Measurements from ENCODE around the gene CMC2. TPM values are rescaled to one million over a fixed set of nuclear protein-coding genes. Genes with fewer than 3 reads are reported as not detected.

CMC2 gene
- polyA plus RNA-seq, 1 donor (not counting 4 experiments of a cell fraction or from before 2014, with no cell fraction given) = 91.8 TPM

DNA sequence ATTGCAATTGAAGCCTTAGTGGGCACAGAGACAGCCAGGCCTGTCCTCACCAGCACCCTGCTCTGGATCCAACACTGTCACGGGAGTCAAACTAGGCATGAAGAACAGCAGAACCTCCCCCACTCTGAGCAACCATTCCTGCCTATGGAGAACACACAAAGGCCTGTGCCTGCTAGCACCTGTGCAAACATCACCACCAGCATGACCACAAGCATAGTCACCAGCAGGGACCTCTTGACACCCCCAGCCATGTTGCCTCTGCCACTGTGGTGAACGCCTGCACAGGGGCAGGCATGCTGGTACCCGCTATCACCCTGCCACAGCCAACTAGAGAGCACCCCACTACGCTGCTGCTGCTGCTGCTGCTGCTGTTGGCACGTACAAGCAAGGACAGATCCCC is 51.7 kb downstream of the CMC2 start:
- H3K79me2 ChIP-seq (ENCODE audit: control insufficient read depth, insufficient read depth, low read length) = no peaks in the 10 kb centered on the region
- dilution Hi-C loops (cut with MboI; ENCODE audit: extremely low pct_ligation_motif_present, low sequenced_read_pairs) = no loop called here
- H3K9me3 ChIP-seq (ENCODE audit: control insufficient read depth, low read depth, low read length) = no peaks in the 10 kb centered on the region
- no peak overlapping the region for H3K27ac ChIP-seq (ENCODE audit: control insufficient read depth, insufficient read depth, low read length)
- no peak overlapping the region for H3K4me2 ChIP-seq (ENCODE audit: control insufficient read depth, extremely low read depth, insufficient read depth, low read depth, low read length)
- H3K9me1 ChIP-seq (ENCODE audit: control insufficient read depth, extremely low read depth, insufficient read depth, low read length) = no peaks in the 10 kb centered on the region
- H3K9ac ChIP-seq (ENCODE audit: control insufficient read depth, extremely low read depth, insufficient read depth, low read length) = no peak overlapping the region
- H2AFZ ChIP-seq (ENCODE audit: control insufficient read depth, low read length) = no peak overlapping the region
- no peaks in the 10 kb centered on the region for H3K36me3 ChIP-seq (ENCODE audit: control insufficient read depth in 2 of 2, extremely low read depth in 1 of 2, insufficient read depth in 2 of 2, low read length in 2 of 2)
- H4K20me1 ChIP-seq (ENCODE audit: control insufficient read depth, extremely low read depth, insufficient read depth, low read length) = no peaks in the 10 kb centered on the region
- no peak overlapping the region for H3K4me3 ChIP-seq (ENCODE audit: control insufficient read depth in 2 of 3, extremely low read depth in 1 of 3, insufficient read depth in 2 of 3, low read depth in 1 of 3, low read length in 3 of 3)
- H3K4me1 ChIP-seq (ENCODE audit: control insufficient read depth, extremely low read depth, insufficient read depth, low read length) = peaks cover 4% of the 10 kb centered on the region
- FAIRE-seq (no peak), DNase-seq (ENCODE audit: low read depth, low spot score) (peak; percentile 13)
- no peaks in the 10 kb centered on the region for H3K27me3 ChIP-seq (ENCODE audit: control insufficient read depth, extremely low read depth, insufficient read depth, low read length)
- no peak for TF ChIP-seq EZH2 (IDR thresholded peaks at IDR 0.05; ENCODE audit: low read length)
- TF ChIP-seq, protein P1, sequence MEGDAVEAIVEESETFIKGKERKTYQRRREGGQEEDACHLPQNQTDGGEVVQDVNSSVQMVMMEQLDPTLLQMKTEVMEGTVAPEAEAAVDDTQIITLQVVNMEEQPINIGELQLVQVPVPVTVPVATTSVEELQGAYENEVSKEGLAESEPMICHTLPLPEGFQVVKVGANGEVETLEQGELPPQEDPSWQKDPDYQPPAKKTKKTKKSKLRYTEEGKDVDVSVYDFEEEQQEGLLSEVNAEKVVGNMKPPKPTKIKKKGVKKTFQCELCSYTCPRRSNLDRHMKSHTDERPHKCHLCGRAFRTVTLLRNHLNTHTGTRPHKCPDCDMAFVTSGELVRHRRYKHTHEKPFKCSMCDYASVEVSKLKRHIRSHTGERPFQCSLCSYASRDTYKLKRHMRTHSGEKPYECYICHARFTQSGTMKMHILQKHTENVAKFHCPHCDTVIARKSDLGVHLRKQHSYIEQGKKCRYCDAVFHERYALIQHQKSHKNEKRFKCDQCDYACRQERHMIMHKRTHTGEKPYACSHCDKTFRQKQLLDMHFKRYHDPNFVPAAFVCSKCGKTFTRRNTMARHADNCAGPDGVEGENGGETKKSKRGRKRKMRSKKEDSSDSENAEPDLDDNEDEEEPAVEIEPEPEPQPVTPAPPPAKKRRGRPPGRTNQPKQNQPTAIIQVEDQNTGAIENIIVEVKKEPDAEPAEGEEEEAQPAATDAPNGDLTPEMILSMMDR (optimal IDR thresholded peaks at IDR 0.05 in 1 of 3, IDR thresholded peaks at IDR 0.05 in 1 of 3, conservative IDR thresholded peaks at IDR 0.05 in 1 of 3; ENCODE audit: extremely low read depth in 1 of 3, insufficient read depth in 2 of 3, low read length in 3 of 3) = no peak

DNA sequence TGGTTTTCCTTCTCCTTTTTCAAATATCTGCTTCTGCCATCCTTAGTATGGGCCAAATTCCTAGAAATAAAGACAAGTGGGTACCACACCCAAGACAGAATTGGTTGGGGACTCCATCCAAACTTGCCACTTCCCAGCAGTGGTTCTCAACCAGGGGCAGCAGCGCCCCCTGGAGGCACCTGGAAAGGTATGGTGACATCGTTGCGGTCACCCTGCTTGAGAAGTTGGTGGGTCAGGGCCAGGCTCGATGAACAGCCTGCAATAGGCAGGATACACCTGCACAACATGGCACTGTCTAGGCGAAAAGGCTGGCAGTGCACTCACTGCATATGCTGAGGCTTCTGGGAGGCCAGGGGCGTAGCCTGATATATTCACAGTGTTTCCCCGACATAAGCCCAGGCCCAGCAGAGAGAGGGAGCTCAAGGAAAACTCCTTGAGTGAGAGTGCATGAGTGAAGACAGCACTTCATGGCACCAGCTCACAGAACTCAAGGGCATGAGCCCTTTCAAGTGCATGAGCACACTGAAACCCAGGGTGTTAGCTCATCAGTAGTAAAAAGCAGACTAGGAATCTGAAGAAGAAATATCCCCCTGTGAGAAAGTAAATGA is 57.7 kb downstream of the CMC2 start:
- Histone ChIP-seq H3K4me2 (ENCODE audit: control insufficient read depth, extremely low read depth, insufficient read depth, low read depth, low read length) (no peak overlapping the region), H3K36me3 (ENCODE audit: control insufficient read depth in 2 of 2, extremely low read depth in 1 of 2, insufficient read depth in 2 of 2, low read length in 2 of 2) (no peaks in the 10 kb centered on the region), H3K9me1 (ENCODE audit: control insufficient read depth, extremely low read depth, insufficient read depth, low read length) (no peaks in the 10 kb centered on the region), H3K4me3 (ENCODE audit: control insufficient read depth in 2 of 3, extremely low read depth in 1 of 3, insufficient read depth in 2 of 3, low read depth in 1 of 3, low read length in 3 of 3) (no peak overlapping the region), H3K27ac (ENCODE audit: control insufficient read depth, insufficient read depth, low read length) (no peak overlapping the region), H3K4me1 (ENCODE audit: control insufficient read depth, extremely low read depth, insufficient read depth, low read length) (no peaks in the 10 kb centered on the region), H3K79me2 (ENCODE audit: control insufficient read depth, insufficient read depth, low read length) (no peaks in the 10 kb centered on the region), H3K27me3 (ENCODE audit: control insufficient read depth, extremely low read depth, insufficient read depth, low read length) (no peaks in the 10 kb centered on the region), H2AFZ (ENCODE audit: control insufficient read depth, low read length) (no peak overlapping the region), H3K9me3 (ENCODE audit: control insufficient read depth, low read depth, low read length) (no peaks in the 10 kb centered on the region), H3K9ac (ENCODE audit: control insufficient read depth, extremely low read depth, insufficient read depth, low read length) (no peak overlapping the region), H4K20me1 (ENCODE audit: control insufficient read depth, extremely low read depth, insufficient read depth, low read length) (no peaks in the 10 kb centered on the region)
- dilution Hi-C loops (cut with MboI; ENCODE audit: extremely low pct_ligation_motif_present, low sequenced_read_pairs) = no loop called here
- no peak for TF ChIP-seq EZH2 (IDR thresholded peaks at IDR 0.05; ENCODE audit: low read length)
- TF ChIP-seq, protein P1 (optimal IDR thresholded peaks at IDR 0.05 in 1 of 3, IDR thresholded peaks at IDR 0.05 in 1 of 3, conservative IDR thresholded peaks at IDR 0.05 in 1 of 3; ENCODE audit: extremely low read depth in 1 of 3, insufficient read depth in 2 of 3, low read length in 3 of 3) = peak; percentile 73 to 90 (median 77)
- DNase-seq (ENCODE audit: low read depth, low spot score) = peak; percentile 17
- FAIRE-seq = peak; percentile 29
